ENCODE measurements around the gene NCOR1.
"Not testable (repeated sequence)": the region's sequence is repeated elsewhere in the genome, so short reads cannot be mapped to it uniquely, and the experiment has no call there.

NCOR1 gene

GRCh38 chr17:16150251-16150856, 65.0 kb downstream of the NCOR1 start:
- DNase-seq, result no peak

- DNase-seq, result no peak
Observed at GRCh38 chr17:16148596-16148995, 66.7 kb downstream of the NCOR1 start.

GRCh38 chr17:16145319-16145890, 69.9 kb downstream of the NCOR1 start:
- not testable (repeated sequence) for DNase-seq

GRCh38 chr17:16141685-16142084, 73.6 kb downstream of the NCOR1 start:
- no peak for DNase-seq

GRCh38 chr17:16140854-16141253, 74.5 kb downstream of the NCOR1 start:
- no peak for DNase-seq

GRCh38 chr17:16135461-16135860, 79.9 kb downstream of the NCOR1 start:
- DNase-seq, result no peak

GRCh38 chr17:16131593-16131992, 83.7 kb downstream of the NCOR1 start:
- no peak for DNase-seq

GRCh38 chr17:16129441-16130205, 85.7 kb downstream of the NCOR1 start:
- DNase-seq, result no peak

- DNase-seq, result no peak
Observed at GRCh38 chr17:16123531-16123930, 91.8 kb downstream of the NCOR1 start.

GRCh38 chr17:16122697-16123434, 92.5 kb downstream of the NCOR1 start:
- no peak for DNase-seq

- no peak for DNase-seq
Observed at GRCh38 chr17:16121915-16122314, 93.4 kb downstream of the NCOR1 start.

- peak in 6 of 51 donors; percentile 4 to 27 (median 11) for DNase-seq
Observed at GRCh38 chr17:16120937-16121336, 94.4 kb downstream of the NCOR1 start.

GRCh38 chr17:16117149-16117548, 98.2 kb downstream of the NCOR1 start:
- DNase-seq, result no peak

GRCh38 chr17:16115077-16115698, 100.1 kb downstream of the NCOR1 start:
- DNase-seq, result not testable (repeated sequence)

GRCh38 chr17:16108871-16109270, 106.5 kb downstream of the NCOR1 start:
- DNase-seq, result no peak

GRCh38 chr17:16108386-16108785, 106.9 kb downstream of the NCOR1 start:
- DNase-seq, result no peak

- no peak for DNase-seq
Observed at GRCh38 chr17:16107165-16107770, 108.1 kb downstream of the NCOR1 start.

GRCh38 chr17:16106161-16106891, 109.0 kb downstream of the NCOR1 start:
- peak in 4 of 51 donors; percentile 12 to 55 (median 28) for DNase-seq

- DNase-seq, result no peak
Observed at GRCh38 chr17:16104189-16104588, 111.1 kb downstream of the NCOR1 start.

GRCh38 chr17:16101440-16101839, 113.9 kb downstream of the NCOR1 start:
- no peak for DNase-seq
